ENCODE measurements around the gene NCOR1. TPM values are rescaled to one million over a fixed set of nuclear protein-coding genes. Genes with fewer than 3 reads are reported as not detected.

Gene NCOR1
- total RNA-seq, 1 donor from 2014 or later, result 165 TPM

DNA sequence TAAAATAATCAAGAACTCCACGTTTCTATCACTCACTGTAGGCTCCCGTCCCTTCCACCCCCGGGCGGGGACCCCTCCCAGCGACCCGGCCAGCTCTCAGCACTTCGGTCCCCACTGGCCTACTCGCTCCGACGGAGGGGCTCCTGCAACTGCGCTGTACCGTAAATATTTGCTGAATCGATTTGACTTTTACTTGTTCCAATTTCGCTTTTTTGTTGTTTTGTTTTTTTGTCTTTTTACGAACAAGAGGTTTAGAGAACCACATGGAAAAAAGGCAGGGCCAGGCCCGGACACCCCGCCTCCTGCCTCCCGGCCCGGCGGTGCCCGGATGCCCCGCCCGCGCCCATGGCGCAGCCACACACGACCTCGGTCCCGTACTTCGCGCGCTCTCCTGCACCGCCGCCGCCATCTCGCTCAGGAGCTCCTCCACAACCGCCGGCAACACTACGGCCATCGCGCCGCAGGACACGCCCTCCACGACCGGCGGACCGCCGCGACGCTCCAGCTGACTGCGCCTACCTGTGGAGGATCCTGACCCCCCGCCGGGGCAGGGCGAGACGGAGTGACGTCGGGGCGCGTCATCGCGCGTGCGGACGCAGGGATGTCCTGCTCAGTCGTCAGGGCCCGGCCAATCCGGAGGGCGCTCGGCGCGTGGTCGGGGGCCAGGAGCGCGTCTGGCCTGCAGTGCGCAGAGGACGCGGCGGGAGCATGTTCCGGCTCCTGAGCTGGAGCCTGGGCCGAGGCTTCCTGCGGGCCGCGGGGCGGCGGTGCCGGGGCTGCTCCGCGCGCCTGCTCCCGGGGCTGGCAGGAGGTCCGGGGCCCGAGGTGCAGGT lies 216.0 kb downstream of the NCOR1 start, which contains the start of the genes TTC19 and ZSWIM7:
TTC19 (plus strand) TSS at position 684 of the 833 bp plus-strand sequence; CDS start at position 709, 25 bp downstream.
ZSWIM7 (minus strand) TSS at position 564 of the 833 bp plus-strand sequence; CDS start at position 454, 110 bp downstream.
- peak within 1 kb of the TSS; percentile 97 for H3K27ac Mint-ChIP-seq

DNA sequence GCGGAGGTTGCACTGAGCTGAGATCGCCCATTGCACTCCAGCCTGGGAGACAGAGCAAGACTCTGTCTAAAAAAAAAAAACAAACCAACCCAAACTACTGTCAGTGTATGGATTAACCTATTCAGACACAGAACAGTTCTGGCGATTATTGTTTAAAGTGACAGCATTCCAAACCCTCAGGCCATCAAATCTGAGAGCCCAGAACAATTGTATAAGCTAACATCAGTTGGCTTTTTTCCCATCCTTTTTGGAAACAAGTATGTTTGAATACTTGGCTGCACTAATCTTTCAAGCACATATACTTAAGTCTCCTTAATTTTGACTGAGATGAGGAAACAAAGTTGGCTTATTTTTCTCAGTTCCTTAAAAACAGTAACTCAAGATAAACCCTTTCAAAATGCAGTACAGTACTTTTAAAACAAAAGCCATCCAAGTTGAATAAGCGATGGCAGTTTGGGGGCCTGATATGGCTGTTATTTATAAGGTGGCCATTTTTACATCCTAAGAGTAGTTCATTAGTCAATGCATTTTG lies 217.2 kb downstream of the NCOR1 start:
- H3K4me3 Mint-ChIP-seq (ENCODE audit: low read depth), result peak overlapping the region; percentile 80
- no peak for DNase-seq (ENCODE audit: low spot score, unreplicated experiment)
- H3K4me1 Mint-ChIP-seq (ENCODE audit: low read depth), result peaks cover 13% of the 10 kb centered on the region
- H3K27ac Mint-ChIP-seq, result peak overlapping the region; percentile 97
- peaks cover 21% of the 10 kb centered on the region for H3K36me3 Mint-ChIP-seq (ENCODE audit: insufficient read depth)
- H3K27me3 Mint-ChIP-seq, result no peaks in the 10 kb centered on the region
- H3K9me3 Mint-ChIP-seq (ENCODE audit: low read depth), result peaks cover 7% of the 10 kb centered on the region
- TF ChIP-seq, protein P1, sequence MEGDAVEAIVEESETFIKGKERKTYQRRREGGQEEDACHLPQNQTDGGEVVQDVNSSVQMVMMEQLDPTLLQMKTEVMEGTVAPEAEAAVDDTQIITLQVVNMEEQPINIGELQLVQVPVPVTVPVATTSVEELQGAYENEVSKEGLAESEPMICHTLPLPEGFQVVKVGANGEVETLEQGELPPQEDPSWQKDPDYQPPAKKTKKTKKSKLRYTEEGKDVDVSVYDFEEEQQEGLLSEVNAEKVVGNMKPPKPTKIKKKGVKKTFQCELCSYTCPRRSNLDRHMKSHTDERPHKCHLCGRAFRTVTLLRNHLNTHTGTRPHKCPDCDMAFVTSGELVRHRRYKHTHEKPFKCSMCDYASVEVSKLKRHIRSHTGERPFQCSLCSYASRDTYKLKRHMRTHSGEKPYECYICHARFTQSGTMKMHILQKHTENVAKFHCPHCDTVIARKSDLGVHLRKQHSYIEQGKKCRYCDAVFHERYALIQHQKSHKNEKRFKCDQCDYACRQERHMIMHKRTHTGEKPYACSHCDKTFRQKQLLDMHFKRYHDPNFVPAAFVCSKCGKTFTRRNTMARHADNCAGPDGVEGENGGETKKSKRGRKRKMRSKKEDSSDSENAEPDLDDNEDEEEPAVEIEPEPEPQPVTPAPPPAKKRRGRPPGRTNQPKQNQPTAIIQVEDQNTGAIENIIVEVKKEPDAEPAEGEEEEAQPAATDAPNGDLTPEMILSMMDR (IDR thresholded peaks at IDR 0.05; ENCODE audit: unreplicated experiment), result no peak

More for the DNA sequence above, 216.0 kb downstream of the NCOR1 start, which contains the start of the genes TTC19 and ZSWIM7:
- peaks cover 28% of the 10 kb centered on the region for H3K36me3 Mint-ChIP-seq (ENCODE audit: insufficient read depth)
- TF ChIP-seq, protein P1 (IDR thresholded peaks at IDR 0.05; ENCODE audit: unreplicated experiment), result no peak
- H3K9me3 Mint-ChIP-seq (ENCODE audit: low read depth), result peaks cover 7% of the 10 kb centered on the region
- DNase-seq (ENCODE audit: low spot score, unreplicated experiment), result peak; percentile 95
- H3K4me1 Mint-ChIP-seq (ENCODE audit: low read depth), result peaks cover 13% of the 10 kb centered on the region
- no peaks in the 10 kb centered on the region for H3K27me3 Mint-ChIP-seq
- peak within 1 kb of the TSS; percentile 85 for H3K4me3 Mint-ChIP-seq (ENCODE audit: low read depth)

DNA sequence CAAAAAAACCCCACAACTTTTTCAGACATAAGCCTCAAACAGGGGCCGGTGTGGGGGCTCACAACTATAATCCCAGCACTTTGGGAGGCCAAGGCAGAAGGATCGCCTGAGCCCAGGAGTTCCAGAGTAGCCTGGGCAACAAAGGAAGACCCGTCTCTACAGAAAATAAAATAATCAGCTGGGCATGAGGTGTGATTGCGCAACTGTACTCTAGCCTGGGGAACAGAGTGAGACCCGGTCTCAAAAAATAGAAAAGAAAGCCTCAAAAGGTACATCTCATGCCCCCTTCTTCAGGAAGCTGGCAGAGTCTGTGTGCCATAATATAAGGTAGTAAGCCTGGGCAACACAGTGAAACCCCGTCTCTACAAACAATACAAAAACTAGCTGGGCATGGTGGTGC lies 219.0 kb downstream of the NCOR1 start:
- Mint-ChIP-seq H3K27me3 (no peaks in the 10 kb centered on the region), H3K4me3 (ENCODE audit: low read depth) (no peak overlapping the region), H3K9me3 (ENCODE audit: low read depth) (no peaks in the 10 kb centered on the region), H3K36me3 (ENCODE audit: insufficient read depth) (peaks cover 5% of the 10 kb centered on the region), H3K27ac (no peak overlapping the region), H3K4me1 (ENCODE audit: low read depth) (peaks cover 10% of the 10 kb centered on the region)
- no peak for DNase-seq (ENCODE audit: low spot score, unreplicated experiment)
- TF ChIP-seq, protein P1 (IDR thresholded peaks at IDR 0.05; ENCODE audit: unreplicated experiment), result no peak

DNA sequence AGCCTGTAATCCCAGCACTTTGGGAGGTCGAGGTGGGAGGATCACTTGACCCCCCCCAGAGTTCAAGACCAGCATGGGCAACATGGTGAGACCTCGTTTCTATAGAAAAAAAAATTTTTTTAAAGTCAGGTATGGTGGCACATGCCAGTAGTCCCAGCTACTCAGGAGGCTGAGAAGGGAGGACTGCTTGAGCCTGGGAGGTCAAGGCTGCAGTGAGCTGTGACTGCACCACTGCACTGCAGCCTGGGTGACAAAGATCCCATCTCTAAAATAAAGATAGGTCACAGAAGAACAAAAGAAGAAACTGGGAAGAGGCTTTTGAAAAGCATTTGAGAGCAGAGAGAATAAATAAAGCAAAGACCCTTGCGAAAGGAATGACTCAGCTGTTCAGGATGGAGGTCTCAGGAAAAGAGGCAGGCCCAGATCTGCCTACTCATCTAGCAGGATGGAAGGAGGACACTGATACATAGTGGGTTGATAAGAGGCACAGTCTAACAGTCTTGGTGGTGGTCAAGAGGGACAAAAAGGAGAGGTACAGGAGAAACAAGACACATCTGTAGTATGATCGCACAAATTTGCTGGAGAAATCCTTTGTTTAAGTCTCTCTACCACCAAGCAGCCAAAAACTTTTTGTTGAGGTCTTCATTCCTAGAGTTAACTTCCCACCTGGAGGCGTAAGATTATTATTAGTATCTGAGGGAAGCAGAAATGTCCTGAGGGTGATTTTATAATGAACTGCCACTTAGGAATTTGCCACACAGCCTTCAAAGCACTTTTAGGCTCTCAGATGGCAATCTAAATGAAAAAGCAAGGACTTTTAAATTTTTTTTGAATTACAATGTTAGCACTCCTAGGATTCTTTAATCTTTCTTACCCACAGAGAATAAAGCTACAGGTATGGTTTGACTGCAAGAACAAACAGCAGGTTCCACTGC lies 233.4 kb downstream of the NCOR1 start:
- Mint-ChIP-seq H3K4me3 (ENCODE audit: low read depth) (no peak overlapping the region), H3K9me3 (ENCODE audit: low read depth) (peaks cover 6% of the 10 kb centered on the region), H3K27ac (peak overlapping the region; percentile 63), H3K4me1 (ENCODE audit: low read depth) (no peaks in the 10 kb centered on the region), H3K36me3 (ENCODE audit: insufficient read depth) (peaks cover 37% of the 10 kb centered on the region), H3K27me3 (no peaks in the 10 kb centered on the region)
- no peak for DNase-seq (ENCODE audit: low spot score, unreplicated experiment)
- TF ChIP-seq, protein P1 (IDR thresholded peaks at IDR 0.05; ENCODE audit: unreplicated experiment), result no peak
